Left ventricle myocardium inferior (tissue), 1 donor: Measurements from ENCODE around the gene DNAJB1. TPM values are rescaled to one million over a fixed set of nuclear protein-coding genes. Genes with fewer than 3 reads are reported as not detected.
A peak's percentile ranks its signal among the peaks of the same experiment; 100 is the strongest.
"Not testable (repeated sequence)": the region's sequence is repeated elsewhere in the genome, so short reads cannot be mapped to it uniquely, and the experiment has no call there.

Source experiments
- DNase-seq: peaks from one replicate; pipeline ENCODE4 v3.0.0-alpha.2; 2020
- H3K27ac ChIP-seq: fragments of 200-600 bp; replicated peaks from 2 replicates; pipeline ENCODE4 v1.8.0; 2021
- H3K27me3 ChIP-seq: fragments of 200-600 bp; 2 replicates; pipeline ENCODE4 v1.8.0; 2021; ENCODE audit warnings: low read depth
- H3K36me3 ChIP-seq: fragments of 200-600 bp; 2 replicates; pipeline ENCODE4 v1.8.0; 2021
- H3K4me1 ChIP-seq: fragments of 200-600 bp; 2 replicates; pipeline ENCODE4 v1.8.0; 2021
- H3K4me3 ChIP-seq: fragments of 200-600 bp; 2 replicates; pipeline ENCODE4 v1.8.0; 2021; ENCODE audit warnings: mild to moderate bottlenecking, moderate library complexity
- H3K9me3 ChIP-seq: fragments of 200-600 bp; replicated peaks from 2 replicates; pipeline ENCODE4 v1.8.0; 2021
- CTCF ChIP-seq: fragments of 200-600 bp; IDR thresholded peaks from 2 replicates; pipeline ENCODE4 v1.8.0; 2021; ENCODE audit warnings: antibody characterized with exemption, mild to moderate bottlenecking, borderline replicate concordance
- intact Hi-C: fragments of 100-400 bp; cut with micrococcal nuclease; formaldehyde crosslinking; loops from one replicate; pipeline ENCODE4 v1.11.0; 2022
- total RNA-seq: library from RNA; stranded (reverse); fragmentation: NEBNext Ultra II Directional; extraction: Animal tissue kit (Norgen Biotek cat#: 25700); gene quantifications from one replicate; pipeline ENCODE4 v1.2.1, GENCODE V29; 2021
- donor health status: DM: no; HTN: yes; CAD: no; lungs with severe emphysema.

DNAJB1 gene
- total RNA-seq, 1 donor from 2014 or later = 48.7 TPM

DNA sequence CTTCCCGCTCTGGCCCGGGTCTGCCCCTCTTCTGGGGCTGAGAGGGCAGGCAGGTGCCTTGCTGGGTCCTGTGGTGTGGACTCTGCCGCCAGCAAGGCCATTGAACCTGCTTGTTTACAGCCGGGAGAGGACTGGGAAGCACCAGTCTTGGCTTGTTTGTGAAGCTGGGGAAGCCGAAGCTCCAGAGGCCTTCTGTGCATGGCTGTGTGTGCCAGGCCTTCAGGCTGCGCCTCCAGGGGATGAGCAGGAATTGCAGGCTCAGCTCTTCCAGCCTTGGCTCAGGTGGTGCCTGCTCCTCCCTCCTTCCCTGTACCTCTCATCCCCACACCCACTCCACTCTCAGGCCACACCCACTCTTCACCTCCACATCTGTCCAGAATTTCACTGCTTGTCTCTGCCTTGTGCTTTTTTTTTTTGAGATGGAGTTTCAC, 36.2 kb upstream of the DNAJB1 start:
- Histone ChIP-seq H3K36me3 (peaks cover 26% of the 10 kb centered on the region), H3K9me3 (no peaks in the 10 kb centered on the region), H3K27me3 (no peaks in the 10 kb centered on the region), H3K27ac (peak overlapping the region; percentile 27), H3K4me1 (peaks cover 73% of the 10 kb centered on the region), H3K4me3 (no peak overlapping the region)
- intact Hi-C loops = no loop called here
- DNase-seq = no peak
- no peak for TF ChIP-seq CTCF

DNA sequence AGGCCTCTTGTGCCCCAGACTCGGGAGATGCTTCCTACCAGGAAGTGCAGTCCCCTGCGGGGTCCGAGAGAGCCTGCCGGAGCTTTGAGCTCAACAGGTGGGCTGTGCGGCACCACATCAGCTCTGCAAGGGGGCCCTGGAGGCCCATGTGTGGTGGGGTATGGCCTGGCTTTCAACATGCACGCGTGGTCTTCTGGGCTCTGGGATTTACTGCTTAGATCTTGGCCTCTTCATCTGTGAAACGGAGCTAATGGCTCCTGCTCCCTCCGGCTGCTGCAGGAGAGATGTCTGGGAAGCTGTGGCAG, 35.7 kb upstream of the DNAJB1 start:
- no peaks in the 10 kb centered on the region for H3K9me3 ChIP-seq
- no peak overlapping the region for H3K4me3 ChIP-seq
- no peak for TF ChIP-seq CTCF
- no peaks in the 10 kb centered on the region for H3K27me3 ChIP-seq
- H3K36me3 ChIP-seq = peaks cover 31% of the 10 kb centered on the region
- no peak for DNase-seq
- H3K4me1 ChIP-seq = peaks cover 68% of the 10 kb centered on the region
- intact Hi-C loops = no loop called here
- H3K27ac ChIP-seq = peak overlapping the region; percentile 27

- Histone ChIP-seq H3K27ac (no peak overlapping the region), H3K4me3 (no peak overlapping the region), H3K4me1 (peaks cover 62% of the 10 kb centered on the region), H3K9me3 (no peaks in the 10 kb centered on the region), H3K36me3 (peaks cover 36% of the 10 kb centered on the region), H3K27me3 (no peaks in the 10 kb centered on the region)
- DNase-seq = no peak
- TF ChIP-seq CTCF = no peak
- intact Hi-C loops = no loop called here
Measured at GRCh38 chr19:14553042-14553938, 35.1 kb upstream of the DNAJB1 start.

- peak overlapping the region; percentile 30 for H3K27ac ChIP-seq
- H3K4me3 ChIP-seq, intact Hi-C loops, H3K9me3 ChIP-seq, DNase-seq, H3K27me3 ChIP-seq: not testable (repeated sequence)
- peaks cover 36% of the 10 kb centered on the region for H3K36me3 ChIP-seq
- peaks cover 56% of the 10 kb centered on the region for H3K4me1 ChIP-seq
Measured at GRCh38 chr19:14552006-14552360, 33.8 kb upstream of the DNAJB1 start.

DNA sequence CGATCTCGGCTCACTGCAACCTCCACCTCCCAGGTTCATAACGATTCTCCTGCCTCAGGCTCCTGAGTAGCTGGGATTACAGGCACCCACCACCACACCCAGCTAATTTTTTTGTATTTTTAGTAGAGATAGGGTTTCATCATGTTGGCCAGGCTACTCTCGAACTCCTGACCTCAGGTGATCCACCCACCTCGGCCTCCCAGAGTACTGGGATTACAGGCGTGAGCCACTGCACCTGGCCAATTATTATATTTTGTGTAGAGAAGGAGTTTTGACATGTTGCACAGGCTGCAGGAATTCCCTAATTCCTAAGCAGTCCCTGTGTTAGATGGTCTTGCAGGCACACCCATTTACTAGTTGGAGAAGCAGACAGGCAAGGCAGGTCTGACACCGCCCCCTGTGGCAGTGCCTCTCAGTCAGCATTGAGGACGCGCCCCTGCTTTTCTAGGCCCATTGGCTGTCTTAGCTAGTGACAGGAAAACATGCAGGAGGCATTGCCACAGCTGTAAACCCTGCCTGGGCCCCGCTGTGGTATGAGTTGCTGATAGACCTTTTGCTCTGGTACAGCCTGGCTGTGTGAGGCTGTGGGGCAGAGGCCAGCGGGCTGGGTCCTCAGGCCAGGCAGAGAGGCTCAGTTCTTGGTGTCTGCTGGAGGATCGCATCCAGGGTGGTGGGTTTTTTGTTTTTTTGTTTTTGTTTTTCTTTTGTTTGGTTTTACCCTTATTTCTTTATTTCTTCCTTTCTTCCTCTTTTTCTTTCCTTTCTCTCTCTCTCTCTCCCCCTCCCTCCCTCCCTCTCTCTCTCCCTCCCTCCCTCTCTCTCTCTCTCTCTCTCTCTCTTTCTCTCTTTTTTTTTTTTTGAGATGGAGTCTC, 33.2 kb upstream of the DNAJB1 start:
- Histone ChIP-seq H3K27ac (peak overlapping the region; percentile 1), H3K4me1 (peaks cover 50% of the 10 kb centered on the region), H3K36me3 (peaks cover 36% of the 10 kb centered on the region)
- peak; percentile 56 for DNase-seq
- intact Hi-C loops, H3K27me3 ChIP-seq, H3K9me3 ChIP-seq, H3K4me3 ChIP-seq: not testable (repeated sequence)
- peak; percentile 43 for TF ChIP-seq CTCF
